Keratinocyte (primary cell): ENCODE results near the gene HPS3. TPM values are rescaled to one million over a fixed set of nuclear protein-coding genes. Genes with fewer than 3 reads are reported as not detected.
"Not testable (repeated sequence)": the region's sequence is repeated elsewhere in the genome, so short reads cannot be mapped to it uniquely, and the experiment has no call there.

Experiments
- DNase-seq: peaks from one replicate; pipeline ENCODE4 v3.0.0-alpha.2; 2011; ENCODE audit warnings: low read depth, missing footprints, low spot score
- FAIRE-seq: peaks from 2 replicates; lab custom pipeline; 2011; peaks lifted over from hg19 to GRCh38; lab: Jason Lieb, UNC
- H2AFZ ChIP-seq: 2 replicates; pipeline ENCODE4 v1.6.0; 2012; ENCODE audit warnings: low read length, control low read depth, inconsistent platforms; ENCODE audit not compliant: control insufficient read depth
- H3K27ac ChIP-seq: 2 replicates; pipeline ENCODE4 v1.5.1; 2011; ENCODE audit warnings: low read length; ENCODE audit not compliant: control insufficient read depth, insufficient read depth
- H3K27me3 ChIP-seq: 3 replicates; pipeline ENCODE4 v1.6.0; 2011; ENCODE audit warnings: low read length; ENCODE audit not compliant: control insufficient read depth, insufficient read depth; ENCODE audit errors: extremely low read depth
- H3K36me3 ChIP-seq, 2 experiments: 2 replicates in 1 of 2; 3 replicates in 1 of 2; pipeline ENCODE4 v1.5.1; 2011; ENCODE audit warnings: low read length in 2 of 2, mild to moderate bottlenecking in 1 of 2; ENCODE audit not compliant: control insufficient read depth in 2 of 2, insufficient read depth in 2 of 2; ENCODE audit errors: extremely low read depth in 1 of 2
- H3K4me1 ChIP-seq: 3 replicates; pipeline ENCODE4 v1.5.1; 2011; ENCODE audit warnings: low read length; ENCODE audit not compliant: control insufficient read depth, insufficient read depth; ENCODE audit errors: extremely low read depth
- H3K4me2 ChIP-seq: 3 replicates; pipeline ENCODE4 v1.6.0; 2011; ENCODE audit warnings: low read depth, low read length; ENCODE audit not compliant: control insufficient read depth, insufficient read depth; ENCODE audit errors: extremely low read depth
- H3K4me3 ChIP-seq, 3 experiments: fragments of 200-600 bp in 1 of 3; sonication (generic) in 1 of 3; 2 replicates in 2 of 3; 3 replicates in 1 of 3; pipeline ENCODE4 v1.5.1; 2011 to 2016; ENCODE audit warnings: low read length in 3 of 3, mild to moderate bottlenecking in 3 of 3, control low read depth in 2 of 3, inconsistent platforms in 1 of 3, low read depth in 1 of 3, mixed read lengths in 1 of 3, mixed run types in 1 of 3, moderate library complexity in 1 of 3; ENCODE audit not compliant: control insufficient read depth in 2 of 3, insufficient read depth in 2 of 3; ENCODE audit errors: extremely low read depth in 1 of 3
- H3K79me2 ChIP-seq: 2 replicates; pipeline ENCODE4 v1.6.0; 2012; ENCODE audit warnings: low read length; ENCODE audit not compliant: control insufficient read depth, insufficient read depth
- H3K9ac ChIP-seq: 3 replicates; pipeline ENCODE4 v1.6.0; 2011; ENCODE audit warnings: low read length; ENCODE audit not compliant: control insufficient read depth, insufficient read depth; ENCODE audit errors: extremely low read depth
- H3K9me1 ChIP-seq: 3 replicates; pipeline ENCODE4 v1.6.0; 2011; ENCODE audit warnings: low read length; ENCODE audit not compliant: control insufficient read depth, insufficient read depth; ENCODE audit errors: extremely low read depth
- H3K9me3 ChIP-seq: 2 replicates; pipeline ENCODE4 v1.5.1; 2012; ENCODE audit warnings: low read depth, low read length; ENCODE audit not compliant: control insufficient read depth
- H4K20me1 ChIP-seq: 3 replicates; pipeline ENCODE4 v1.6.0; 2011; ENCODE audit warnings: low read length; ENCODE audit not compliant: control insufficient read depth, insufficient read depth; ENCODE audit errors: extremely low read depth
- CTCF ChIP-seq, 3 experiments: IDR thresholded peaks in 1 of 3; conservative IDR thresholded peaks in 1 of 3; optimal IDR thresholded peaks in 1 of 3; 2 replicates in 2 of 3; 3 replicates in 1 of 3; pipeline versions ENCODE3 to v1.5.1; 2011; ENCODE audit warnings: low read length in 3 of 3, mild to moderate bottlenecking in 3 of 3, moderate library complexity in 2 of 3, control low read depth in 1 of 3, inconsistent platforms in 1 of 3; ENCODE audit not compliant: insufficient read depth in 2 of 3; ENCODE audit errors: extremely low read depth in 1 of 3
- EZH2 ChIP-seq: IDR thresholded peaks from one replicate; pipeline ENCODE4 v1.6.1; 2012; ENCODE audit warnings: inconsistent platforms, mild to moderate bottlenecking, low read length, moderate library complexity
- dilution Hi-C: fragments of 300-500 bp; cut with MboI; formaldehyde crosslinking; loops from one replicate; pipeline ENCODE4 v1.7.0; 2020; ENCODE audit warnings: low sequenced_read_pairs; ENCODE audit not compliant: extremely low pct_ligation_motif_present
- polyA plus RNA-seq, 5 experiments: library from polyadenylated mRNA; depleted of rRNA in 3 of 5; stranded (reverse) in 3 of 5; stranded (forward) in 1 of 5; unstranded in 1 of 5; fragments of >200 nt; gene quantifications; 1 replicate in 1 of 5; 2 replicates in 3 of 5; 3 replicates in 1 of 5; pipeline versions ENCODE4 v1.2.1 to v1.2.3, GENCODE V29; 2011 to 2012; ENCODE audit warnings: missing spikeins in 2 of 5, low read depth in 1 of 5, low replicate concordance in 1 of 5

Gene HPS3
- polyA plus RNA-seq, 1 donor (not counting 4 experiments of a cell fraction or from before 2014, with no cell fraction given): 12.9 TPM

- no peak for FAIRE-seq
- no peak overlapping the region for H3K4me2 ChIP-seq
- no peaks in the 10 kb centered on the region for H3K9me1 ChIP-seq
- H3K9me3 ChIP-seq: no peaks in the 10 kb centered on the region
- no peak overlapping the region for H3K4me3 ChIP-seq
- H3K9ac ChIP-seq: no peak overlapping the region
- dilution Hi-C loops: no loop called here
- H3K36me3 ChIP-seq: no peaks in the 10 kb centered on the region
- DNase-seq: no peak
- no peaks in the 10 kb centered on the region for H3K79me2 ChIP-seq
- no peak overlapping the region for H2AFZ ChIP-seq
- no peaks in the 10 kb centered on the region for H3K27me3 ChIP-seq
- no peak overlapping the region for H3K27ac ChIP-seq
- no peak for TF ChIP-seq EZH2
- TF ChIP-seq CTCF (optimal IDR thresholded peaks at IDR 0.05 in 1 of 3, IDR thresholded peaks at IDR 0.05 in 1 of 3, conservative IDR thresholded peaks at IDR 0.05 in 1 of 3; ENCODE audit: extremely low read depth in 1 of 3, insufficient read depth in 2 of 3, low read length in 3 of 3): no peak
- no peaks in the 10 kb centered on the region for H3K4me1 ChIP-seq
- H4K20me1 ChIP-seq: no peaks in the 10 kb centered on the region
These were observed 87.9 kb downstream of the HPS3 start for GRCh38 chr3:149217347-149217746.

DNA sequence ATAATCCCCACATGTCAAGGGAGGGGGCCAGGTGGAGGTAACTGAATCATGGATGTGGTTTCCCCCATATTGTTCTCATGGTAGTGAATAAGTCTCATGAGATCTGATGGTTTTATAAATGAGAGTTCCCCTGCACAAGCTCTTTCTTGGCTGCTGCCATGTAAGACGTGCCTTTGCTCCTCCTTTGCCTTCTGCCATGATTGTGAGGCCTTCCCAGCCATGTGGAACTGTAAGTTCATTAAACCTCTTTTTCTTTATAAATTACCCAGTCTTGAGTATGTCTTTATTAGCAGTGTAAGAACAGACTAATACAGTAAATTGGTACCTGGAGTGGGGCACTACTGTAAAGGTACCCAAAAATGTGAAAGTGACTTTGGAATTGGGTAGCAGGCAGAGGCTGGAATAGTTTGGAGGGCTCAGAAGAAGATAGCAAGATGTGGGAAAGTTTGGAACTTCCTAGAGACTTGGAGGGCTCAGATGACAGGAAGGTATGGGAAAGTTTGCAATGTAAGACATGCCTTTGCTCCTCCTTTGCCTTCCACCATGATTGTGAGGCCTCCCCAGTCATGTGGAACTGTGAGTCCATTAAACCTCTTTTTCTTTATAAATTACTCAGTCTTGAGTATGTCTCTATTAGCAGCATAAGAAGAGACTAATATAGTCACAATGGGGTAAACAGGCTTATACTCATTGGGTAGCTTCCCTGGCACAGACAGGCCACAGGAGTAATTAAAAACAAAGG lies 90.1 kb downstream of the HPS3 start:
- H2AFZ ChIP-seq, DNase-seq, H3K9ac ChIP-seq, H3K36me3 ChIP-seq, H3K27ac ChIP-seq, H3K4me1 ChIP-seq, dilution Hi-C loops, H3K9me3 ChIP-seq, H3K27me3 ChIP-seq, FAIRE-seq, H3K9me1 ChIP-seq, H3K4me2 ChIP-seq, H3K4me3 ChIP-seq, H4K20me1 ChIP-seq, H3K79me2 ChIP-seq: not testable (repeated sequence)
